ENCODE measurements around the gene CFLAR.

DNA sequence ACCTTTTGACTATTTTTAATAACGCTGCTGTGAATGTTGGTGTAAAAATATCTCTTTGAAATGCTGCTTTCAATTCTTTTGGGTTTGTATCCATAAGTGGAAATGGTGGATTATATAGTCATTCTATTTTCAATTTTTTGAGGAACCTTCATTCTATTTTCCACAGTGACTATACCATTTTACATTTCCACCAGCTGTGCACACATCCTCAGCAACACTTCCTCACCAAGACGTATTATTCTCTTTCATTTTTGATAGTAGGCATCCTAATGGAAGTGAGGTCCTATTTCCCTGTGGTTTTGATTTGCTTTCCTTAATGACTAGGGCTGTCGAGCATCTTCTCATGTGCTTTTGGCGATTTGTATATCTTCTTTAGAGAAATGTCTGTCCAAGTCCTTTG is 81.8 kb downstream of the CFLAR start:
- TF ChIP-seq, protein P1, sequence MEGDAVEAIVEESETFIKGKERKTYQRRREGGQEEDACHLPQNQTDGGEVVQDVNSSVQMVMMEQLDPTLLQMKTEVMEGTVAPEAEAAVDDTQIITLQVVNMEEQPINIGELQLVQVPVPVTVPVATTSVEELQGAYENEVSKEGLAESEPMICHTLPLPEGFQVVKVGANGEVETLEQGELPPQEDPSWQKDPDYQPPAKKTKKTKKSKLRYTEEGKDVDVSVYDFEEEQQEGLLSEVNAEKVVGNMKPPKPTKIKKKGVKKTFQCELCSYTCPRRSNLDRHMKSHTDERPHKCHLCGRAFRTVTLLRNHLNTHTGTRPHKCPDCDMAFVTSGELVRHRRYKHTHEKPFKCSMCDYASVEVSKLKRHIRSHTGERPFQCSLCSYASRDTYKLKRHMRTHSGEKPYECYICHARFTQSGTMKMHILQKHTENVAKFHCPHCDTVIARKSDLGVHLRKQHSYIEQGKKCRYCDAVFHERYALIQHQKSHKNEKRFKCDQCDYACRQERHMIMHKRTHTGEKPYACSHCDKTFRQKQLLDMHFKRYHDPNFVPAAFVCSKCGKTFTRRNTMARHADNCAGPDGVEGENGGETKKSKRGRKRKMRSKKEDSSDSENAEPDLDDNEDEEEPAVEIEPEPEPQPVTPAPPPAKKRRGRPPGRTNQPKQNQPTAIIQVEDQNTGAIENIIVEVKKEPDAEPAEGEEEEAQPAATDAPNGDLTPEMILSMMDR (IDR thresholded peaks at IDR 0.05) = no peak
- TF ChIP-seq POLR2A (IDR thresholded peaks at IDR 0.05) = no peak

Data from uterus (tissue), 2 donors.